ENCODE data around the gene RAB32.
"Not testable (repeated sequence)": the region's sequence is repeated elsewhere in the genome, so short reads cannot be mapped to it uniquely, and the experiment has no call there.

The RAB32 gene

GRCh38 chr6:146543211-146543939 lies at the start of gene RAB32:
Gene RAB32 (plus strand): TSS chr6:146543833. CDS start chr6:146543872, 39 bp downstream.
- DNase-seq = peak; percentile 96

GRCh38 chr6:146498309-146498708 lies 45.3 kb upstream of the RAB32 start:
- no peak for DNase-seq

- DNase-seq = no peak
Observed at GRCh38 chr6:146503096-146503495, 40.5 kb upstream of the RAB32 start.

- no peak for DNase-seq
Observed at GRCh38 chr6:146515212-146515611, 28.4 kb upstream of the RAB32 start.

GRCh38 chr6:146526192-146526591 lies 17.4 kb upstream of the RAB32 start:
- DNase-seq = no peak

GRCh38 chr6:146532702-146533101 lies 10.9 kb upstream of the RAB32 start:
- DNase-seq = no peak

DNA sequence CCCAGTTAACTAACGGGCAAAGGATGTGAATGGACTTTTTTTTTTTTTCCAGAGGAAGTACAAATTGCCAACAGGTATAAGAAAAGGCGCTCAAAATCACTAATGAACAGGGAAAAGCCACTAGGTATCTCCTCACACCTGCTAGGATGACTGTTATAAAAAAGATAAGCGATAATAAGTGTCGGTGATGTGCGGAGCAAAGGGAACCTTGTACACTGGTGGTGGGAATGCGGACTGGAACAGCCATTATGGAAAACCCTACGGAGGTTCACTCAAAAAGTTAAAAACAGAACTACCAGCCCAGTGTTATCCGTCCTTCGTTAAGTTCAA lies 787 bp upstream of the RAB32 start:
- no peak for DNase-seq

GRCh38 chr6:146543940-146544615 lies 445 bp downstream of the RAB32 start:
- DNase-seq = no peak

GRCh38 chr6:146544616-146545182 lies 1.1 kb downstream of the RAB32 start:
- DNase-seq = no peak

DNA sequence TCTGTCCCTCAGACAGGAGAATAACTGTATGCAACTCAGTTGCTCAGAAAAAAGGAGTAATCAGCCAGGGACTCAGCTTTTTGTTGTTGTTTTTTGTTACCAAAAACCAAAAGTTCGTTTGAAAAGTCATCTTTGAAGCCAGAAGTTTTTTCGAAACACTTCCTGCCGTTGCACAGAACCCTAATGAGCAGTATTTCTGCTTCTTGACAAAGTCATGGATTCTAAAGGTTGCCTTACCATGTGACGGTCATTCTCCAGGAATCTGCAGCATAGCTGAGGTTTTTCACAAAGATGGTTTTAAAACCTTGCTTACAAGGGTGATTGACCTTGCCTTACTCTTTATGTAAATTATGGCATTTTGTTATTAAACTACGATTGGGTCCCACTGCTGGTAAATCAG lies 1.9 kb downstream of the RAB32 start:
- DNase-seq = no peak

DNA sequence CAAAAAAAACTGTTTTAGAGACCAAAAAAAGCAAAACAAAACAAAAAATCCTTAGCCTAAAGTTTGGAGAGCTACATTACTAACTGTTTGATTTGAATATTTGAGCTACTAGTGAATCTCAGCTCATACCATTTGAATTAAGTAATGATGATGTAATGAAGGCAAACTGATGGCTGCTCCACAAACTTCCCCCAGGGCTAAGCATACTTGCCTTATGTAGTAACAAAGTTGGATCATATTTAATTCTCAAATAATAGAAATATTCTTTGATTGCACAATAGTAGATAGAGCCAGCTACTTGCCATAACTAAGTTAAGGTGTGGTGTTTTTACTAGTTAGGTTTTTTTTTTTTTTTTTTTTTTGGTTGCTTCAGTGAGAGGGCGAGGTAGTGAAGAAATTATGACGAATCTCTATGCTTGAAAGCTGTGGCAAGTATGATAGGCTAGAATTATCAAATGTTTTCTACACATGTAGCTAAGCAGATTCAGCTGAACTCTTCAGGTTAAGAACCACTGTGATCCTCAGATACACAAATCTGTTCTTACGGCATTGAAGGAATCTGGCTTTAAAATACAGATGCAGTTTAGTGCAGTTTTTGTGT lies 2.9 kb downstream of the RAB32 start:
- DNase-seq = peak; percentile 93

GRCh38 chr6:146547889-146548288 lies 4.3 kb downstream of the RAB32 start:
- DNase-seq = no peak

GRCh38 chr6:146548898-146549374 lies 5.3 kb downstream of the RAB32 start:
- DNase-seq = no peak

DNA sequence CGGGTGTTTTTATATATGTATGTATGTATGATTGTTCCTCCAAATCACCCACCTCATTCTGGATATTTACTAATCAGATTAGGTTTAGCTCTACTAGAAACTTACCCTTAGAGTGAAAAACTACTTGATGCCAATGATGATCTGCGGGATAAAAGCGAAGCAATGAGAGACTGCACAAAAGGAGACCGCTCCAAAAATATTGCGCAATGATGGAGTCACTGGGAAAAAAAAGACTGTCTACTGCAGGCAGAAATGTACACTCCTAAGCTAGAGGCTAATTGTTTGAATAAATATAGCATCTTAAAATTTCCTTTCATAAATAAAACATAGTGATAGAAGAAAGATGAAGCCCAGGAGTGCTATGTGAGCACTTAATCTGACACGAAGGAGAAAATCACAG lies 7.3 kb downstream of the RAB32 start:
- DNase-seq = no peak

DNA sequence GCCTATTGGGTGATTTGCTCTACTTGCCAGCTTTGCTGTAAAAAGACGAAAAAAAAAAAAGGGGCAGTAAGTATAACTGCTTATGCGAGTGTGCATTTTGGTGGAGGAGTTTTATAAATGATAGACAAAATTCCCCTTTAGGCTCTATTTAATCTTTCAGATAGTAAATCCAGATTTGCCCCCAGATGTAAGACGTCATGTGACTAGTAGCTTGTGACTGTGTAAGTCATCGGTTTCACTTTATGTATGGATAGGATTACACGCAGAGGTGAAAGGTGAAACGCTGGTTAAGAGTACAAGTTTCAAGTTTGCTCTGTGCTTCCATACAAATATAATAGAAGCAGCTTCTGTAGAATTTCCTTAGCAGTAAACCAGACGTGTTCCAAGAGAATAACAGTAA lies 7.9 kb downstream of the RAB32 start:
- no peak for DNase-seq

GRCh38 chr6:146553377-146554135 lies 9.9 kb downstream of the RAB32 start:
- DNase-seq = no peak

- no peak for DNase-seq
Observed at GRCh38 chr6:146560607-146561006, 17.0 kb downstream of the RAB32 start.

DNA sequence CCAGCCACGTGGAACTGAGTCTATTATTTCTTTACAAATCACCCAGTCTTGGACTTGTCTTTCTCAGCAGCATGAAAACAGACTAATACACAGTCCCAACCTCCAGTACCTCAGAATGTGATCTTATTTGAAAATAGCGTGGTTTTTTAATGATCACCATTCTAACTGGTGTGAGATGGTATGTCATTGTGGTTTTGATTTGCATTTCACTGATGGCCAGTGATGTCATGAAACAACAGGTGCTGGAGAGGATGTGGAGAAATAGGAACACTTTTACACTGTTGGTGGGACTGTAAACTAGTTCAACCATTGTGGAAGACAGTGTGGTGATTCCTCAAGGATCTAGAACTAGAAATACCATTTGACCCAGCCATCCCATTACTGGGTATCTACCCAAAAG lies 23.0 kb downstream of the RAB32 start:
- DNase-seq = not testable (repeated sequence)

- not testable (repeated sequence) for DNase-seq
Observed at GRCh38 chr6:146568619-146569018, 25.0 kb downstream of the RAB32 start.

- DNase-seq = no peak
Observed at GRCh38 chr6:146574211-146574610, 30.6 kb downstream of the RAB32 start.

- DNase-seq = peak; percentile 54
Observed at GRCh38 chr6:146578054-146578453, 34.4 kb downstream of the RAB32 start.

DNA sequence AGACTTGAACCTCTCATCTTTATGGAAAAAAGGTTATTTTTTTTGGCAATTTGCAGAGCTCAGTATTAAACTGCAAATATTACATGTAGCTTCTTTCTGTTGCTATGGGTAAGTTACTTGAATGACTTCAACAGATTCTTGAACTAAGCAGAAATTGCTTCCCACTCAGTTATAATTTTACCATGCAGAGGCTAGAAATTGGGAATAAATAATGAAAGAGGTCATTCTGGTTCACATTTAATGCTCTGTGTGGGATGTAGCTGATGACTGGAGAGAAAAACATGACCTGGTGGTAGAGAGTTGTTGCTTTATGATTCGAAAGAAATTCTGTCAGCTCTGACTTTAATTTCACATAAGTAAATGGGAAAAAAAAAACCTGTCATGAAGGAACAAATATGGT lies 38.3 kb downstream of the RAB32 start:
- DNase-seq = no peak

GRCh38 chr6:146582857-146583256 lies 39.2 kb downstream of the RAB32 start:
- DNase-seq = no peak

All from NCI-H226 (cell line).